Tibial artery (tissue), 4 donors: ENCODE data around the gene LCN6.
A peak's percentile ranks its signal among the peaks of the same experiment; 100 is the strongest.
"Not testable (repeated sequence)": the region's sequence is repeated elsewhere in the genome, so short reads cannot be mapped to it uniquely, and the experiment has no call there.

Experiments
- DNase-seq, 2 donors: peaks; one replicate each; pipeline ENCODE4 v3.0.0-alpha.2; 2019
- H3K27ac ChIP-seq, 2 donors: fragments of 200-600 bp; sonication (generic) in 1 of 2; 1 replicate in 1 of 2; 2 replicates in 1 of 2; pipeline ENCODE4 v1.5.1; 2018 to 2019; ENCODE audit warnings: mild to moderate bottlenecking in 1 of 2
- H3K27me3 ChIP-seq, 2 donors: fragments of 200-600 bp; sonication (generic) in 1 of 2; one replicate each; pipeline versions ENCODE4 v1.5.1 to v1.6.0; 2016 to 2019
- H3K36me3 ChIP-seq, 3 donors: fragments of 200-600 bp; sonication (generic) in 2 of 3; one replicate each; pipeline ENCODE4 v1.5.1; 2016 to 2019; ENCODE audit warnings: mild to moderate bottlenecking in 2 of 3
- H3K4me1 ChIP-seq, 4 donors: fragments of 200-600 bp; sonication (generic) in 2 of 4; 1 replicate in 3 of 4; 2 replicates in 1 of 4; pipeline ENCODE4 v1.5.1; 2016 to 2019
- H3K4me3 ChIP-seq, 2 donors: fragments of 200-600 bp; sonication (generic) in 1 of 2; 1 replicate in 1 of 2; 2 replicates in 1 of 2; pipeline ENCODE4 v1.5.1; 2018 to 2019; ENCODE audit warnings: mild to moderate bottlenecking in 2 of 2
- H3K9me3 ChIP-seq, 3 donors: fragments of 200-600 bp; sonication (generic) in 1 of 3; one replicate each; pipeline ENCODE4 v1.5.1; 2016 to 2019
- intact Hi-C: fragments of 100-400 bp; cut with DNase I; formaldehyde crosslinking; loops from one replicate; pipeline ENCODE4 v1.15.0; 2023; ENCODE audit warnings: low total_unique reads
- TF ChIP-seq, protein P1 (sequence below), 2 experiments: fragments of 200-600 bp in 1 of 2; fragments of 450-650 bp in 1 of 2; IDR thresholded peaks; one replicate each; pipeline ENCODE4 v1.5.1; 2017 to 2019; ENCODE audit warnings: antibody characterized with exemption in 2 of 2, mild to moderate bottlenecking in 1 of 2, moderate library complexity in 1 of 2

Gene LCN6

GRCh38 chr9:136714096-136714892 is 34.0 kb downstream of the LCN6 start:
- Histone ChIP-seq H3K9me3 (no peaks in the 10 kb centered on the region), H3K36me3 (no peaks in the 10 kb centered on the region), H3K27ac (no peak overlapping the region), H3K4me1 (peaks cover 0 to 23% (median 13%) of the 10 kb centered on the region in 4 donors), H3K4me3 (no peak overlapping the region), H3K27me3 (peaks cover 4 to 74% of the 10 kb centered on the region in 2 donors)
- intact Hi-C loops = no loop called here
- TF ChIP-seq, protein P1, sequence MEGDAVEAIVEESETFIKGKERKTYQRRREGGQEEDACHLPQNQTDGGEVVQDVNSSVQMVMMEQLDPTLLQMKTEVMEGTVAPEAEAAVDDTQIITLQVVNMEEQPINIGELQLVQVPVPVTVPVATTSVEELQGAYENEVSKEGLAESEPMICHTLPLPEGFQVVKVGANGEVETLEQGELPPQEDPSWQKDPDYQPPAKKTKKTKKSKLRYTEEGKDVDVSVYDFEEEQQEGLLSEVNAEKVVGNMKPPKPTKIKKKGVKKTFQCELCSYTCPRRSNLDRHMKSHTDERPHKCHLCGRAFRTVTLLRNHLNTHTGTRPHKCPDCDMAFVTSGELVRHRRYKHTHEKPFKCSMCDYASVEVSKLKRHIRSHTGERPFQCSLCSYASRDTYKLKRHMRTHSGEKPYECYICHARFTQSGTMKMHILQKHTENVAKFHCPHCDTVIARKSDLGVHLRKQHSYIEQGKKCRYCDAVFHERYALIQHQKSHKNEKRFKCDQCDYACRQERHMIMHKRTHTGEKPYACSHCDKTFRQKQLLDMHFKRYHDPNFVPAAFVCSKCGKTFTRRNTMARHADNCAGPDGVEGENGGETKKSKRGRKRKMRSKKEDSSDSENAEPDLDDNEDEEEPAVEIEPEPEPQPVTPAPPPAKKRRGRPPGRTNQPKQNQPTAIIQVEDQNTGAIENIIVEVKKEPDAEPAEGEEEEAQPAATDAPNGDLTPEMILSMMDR (IDR thresholded peaks at IDR 0.05) = no peak
- DNase-seq = no peak

DNA sequence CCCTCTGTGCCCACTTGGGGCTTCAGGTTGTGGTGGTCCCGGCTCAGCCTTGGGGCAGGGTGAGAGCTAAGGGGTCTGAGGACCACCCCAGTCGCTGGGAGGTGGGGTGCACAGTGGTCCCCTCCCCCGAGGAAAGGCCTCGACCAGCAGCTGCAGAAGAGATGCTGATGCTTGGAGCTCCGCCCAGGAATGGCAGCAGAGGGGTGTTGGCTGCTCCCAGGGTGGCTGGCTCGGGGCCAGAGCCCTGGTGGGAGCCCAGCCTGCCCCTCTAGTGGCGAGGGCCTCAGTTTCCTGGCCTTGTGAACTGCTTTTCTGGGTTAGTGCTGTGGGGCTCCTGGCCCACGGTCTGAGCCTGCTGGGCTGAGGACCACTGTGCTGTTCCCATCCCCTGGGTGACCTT is 34.8 kb downstream of the LCN6 start:
- no peaks in the 10 kb centered on the region for H3K36me3 ChIP-seq
- intact Hi-C loops = no loop called here
- no peaks in the 10 kb centered on the region for H3K9me3 ChIP-seq
- H3K4me3 ChIP-seq = no peak overlapping the region
- H3K27me3 ChIP-seq = peaks cover 4 to 66% of the 10 kb centered on the region in 2 donors
- no peak for DNase-seq
- H3K27ac ChIP-seq = no peak overlapping the region
- peaks cover 0 to 23% (median 13%) of the 10 kb centered on the region in 4 donors for H3K4me1 ChIP-seq
- TF ChIP-seq, protein P1 (IDR thresholded peaks at IDR 0.05) = no peak

DNA sequence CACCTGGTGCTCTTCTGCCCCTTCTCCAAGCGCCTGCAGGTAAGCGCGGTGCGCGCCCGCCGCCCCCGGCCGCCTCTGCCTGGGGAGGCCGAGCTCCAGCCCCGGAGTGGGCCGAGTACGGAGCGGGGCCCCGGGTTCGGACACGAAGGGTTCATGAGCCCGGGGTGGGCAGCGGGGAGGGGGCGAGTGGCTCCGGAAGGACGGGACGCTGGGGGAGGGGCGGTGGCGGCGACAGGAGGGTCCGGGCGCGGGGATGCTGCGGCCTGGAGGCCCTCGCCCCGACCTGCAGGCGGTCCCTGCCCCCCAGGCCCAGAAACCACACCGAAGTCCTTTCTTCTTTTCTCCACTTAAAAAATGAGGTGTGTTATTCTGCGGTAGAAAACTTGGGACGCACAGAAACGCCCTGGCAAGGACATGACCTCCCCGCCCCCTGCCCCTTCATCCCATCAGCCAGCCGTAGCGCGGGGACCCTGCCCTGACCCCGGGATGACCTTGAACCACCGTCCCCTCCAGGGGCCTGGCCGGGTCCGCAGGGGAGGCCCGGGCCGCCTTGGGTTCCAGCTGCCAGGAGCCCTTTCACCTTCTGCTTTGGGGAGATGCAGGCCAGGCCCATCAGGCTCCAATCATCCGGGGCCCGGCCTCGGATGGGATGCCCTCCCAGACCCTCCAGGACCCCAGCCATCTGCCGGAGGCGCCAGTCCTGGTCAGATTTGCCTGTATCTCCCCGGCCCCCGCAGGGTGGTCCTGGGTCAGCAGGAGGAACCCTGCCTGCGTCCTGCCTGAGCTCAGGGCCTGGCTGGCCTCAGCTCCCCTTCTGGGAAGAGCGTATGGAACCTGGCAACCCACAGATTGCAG is 35.4 kb downstream of the LCN6 start:
- no peak overlapping the region for H3K27ac ChIP-seq
- no peaks in the 10 kb centered on the region for H3K36me3 ChIP-seq
- peak overlapping the region; percentile 25 to 42 for H3K4me3 ChIP-seq
- peaks cover 0 to 23% (median 13%) of the 10 kb centered on the region in 4 donors for H3K4me1 ChIP-seq
- peaks cover 4 to 64% of the 10 kb centered on the region in 2 donors for H3K27me3 ChIP-seq
- H3K9me3 ChIP-seq = no peaks in the 10 kb centered on the region
- intact Hi-C loops = no loop called here
- no peak for DNase-seq
- TF ChIP-seq, protein P1 (IDR thresholded peaks at IDR 0.05) = no peak

- intact Hi-C loops = no loop called here
- Histone ChIP-seq H3K36me3 (no peaks in the 10 kb centered on the region), H3K4me1 (peaks cover 0 to 23% (median 13%) of the 10 kb centered on the region in 4 donors), H3K4me3 (peak within 1 kb of the TSS; percentile 25 to 42), H3K27me3 (peaks cover 4 to 58% of the 10 kb centered on the region in 2 donors), H3K27ac (no peak within 1 kb of the TSS), H3K9me3 (no peaks in the 10 kb centered on the region)
- no peak for DNase-seq
- TF ChIP-seq, protein P1 (IDR thresholded peaks at IDR 0.05) = no peak
Observed at GRCh38 chr9:136711751-136712689, 36.3 kb downstream of the LCN6 start, which contains the start of gene DIPK1B. Gene DIPK1B (plus strand): TSS chr9:136712572. CDS start chr9:136712666, 94 bp downstream.

DNA sequence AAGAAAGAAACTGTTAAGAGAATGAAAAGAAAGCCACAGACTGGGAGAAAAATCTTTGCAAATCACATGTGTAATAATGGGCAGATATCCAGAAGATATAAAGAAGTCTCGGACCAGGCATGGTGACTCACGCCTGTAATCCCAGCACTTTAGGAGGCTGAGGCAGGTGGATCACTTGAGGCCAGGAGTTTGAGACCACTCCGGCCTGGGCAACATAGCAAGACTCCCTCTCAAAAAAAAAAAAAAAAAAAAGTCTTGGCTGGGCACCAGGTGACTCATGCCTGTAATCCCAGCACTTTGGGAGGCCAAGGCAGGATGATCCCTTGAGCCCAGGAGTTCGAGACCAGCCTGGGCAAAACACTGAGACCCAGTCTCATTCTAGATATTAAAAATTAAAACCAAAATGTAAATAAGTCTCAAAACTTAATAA is 37.1 kb downstream of the LCN6 start:
- H3K9me3 ChIP-seq, intact Hi-C loops, DNase-seq, H3K36me3 ChIP-seq, H3K4me3 ChIP-seq, H3K27ac ChIP-seq: not testable (repeated sequence)
- Histone ChIP-seq H3K4me1 (peaks cover 0 to 23% (median 13%) of the 10 kb centered on the region in 4 donors), H3K27me3 (peaks cover 4 to 54% of the 10 kb centered on the region in 2 donors)
